Astrocyte (in vitro differentiated cells and primary cell): Measurements from ENCODE around the gene GXYLT2.

Experiments used
- EZH2 ChIP-seq: IDR thresholded peaks from 2 replicates; pipeline ENCODE4 v1.6.1; 2012; ENCODE audit warnings: mild to moderate bottlenecking, low read length, inconsistent platforms; ENCODE audit not compliant: insufficient read depth
- TF ChIP-seq, protein P1 (sequence below): IDR thresholded peaks from 2 replicates; pipeline ENCODE4 v1.5.1; 2011; ENCODE audit warnings: low read depth, mild to moderate bottlenecking, inconsistent platforms, low read length, moderate library complexity; ENCODE audit not compliant: insufficient read depth

DNA sequence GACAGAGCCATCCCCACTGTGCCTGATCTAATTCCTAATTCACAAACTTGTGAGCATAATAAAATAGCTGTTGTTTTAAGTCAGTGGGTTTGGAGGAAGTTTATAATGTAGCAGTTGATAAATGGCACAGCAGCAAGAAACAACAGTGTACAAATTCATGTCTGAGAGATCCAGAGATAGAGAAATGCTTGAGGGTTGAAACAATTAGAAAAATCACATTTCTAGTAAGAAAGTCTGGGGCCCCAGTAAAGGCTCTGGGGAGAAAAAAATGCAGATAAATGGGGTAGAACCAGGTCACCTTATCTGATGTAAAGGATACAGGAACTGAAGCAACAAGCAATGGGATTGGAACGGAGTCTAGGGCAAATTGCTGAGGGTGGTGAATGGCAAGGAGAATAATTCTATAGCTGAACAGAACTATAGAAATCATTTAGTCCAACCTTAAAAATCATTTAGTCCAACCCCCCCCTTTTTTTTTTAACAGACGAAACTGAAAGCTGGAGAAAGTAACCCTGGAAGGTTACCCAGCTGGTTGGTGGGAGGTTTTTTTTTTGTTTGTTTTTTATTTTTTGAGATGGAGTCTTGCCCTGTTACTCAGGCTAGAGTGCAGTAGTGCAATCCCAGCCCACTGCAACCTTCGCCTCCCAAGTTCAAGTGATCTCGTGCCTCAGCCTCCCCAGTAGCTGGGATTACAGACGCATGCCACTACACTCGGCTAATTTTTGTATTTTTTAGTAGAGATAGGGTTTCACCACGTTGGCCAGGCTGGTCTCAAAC lies 25.3 kb upstream of the GXYLT2 start:
- TF ChIP-seq, protein P1, sequence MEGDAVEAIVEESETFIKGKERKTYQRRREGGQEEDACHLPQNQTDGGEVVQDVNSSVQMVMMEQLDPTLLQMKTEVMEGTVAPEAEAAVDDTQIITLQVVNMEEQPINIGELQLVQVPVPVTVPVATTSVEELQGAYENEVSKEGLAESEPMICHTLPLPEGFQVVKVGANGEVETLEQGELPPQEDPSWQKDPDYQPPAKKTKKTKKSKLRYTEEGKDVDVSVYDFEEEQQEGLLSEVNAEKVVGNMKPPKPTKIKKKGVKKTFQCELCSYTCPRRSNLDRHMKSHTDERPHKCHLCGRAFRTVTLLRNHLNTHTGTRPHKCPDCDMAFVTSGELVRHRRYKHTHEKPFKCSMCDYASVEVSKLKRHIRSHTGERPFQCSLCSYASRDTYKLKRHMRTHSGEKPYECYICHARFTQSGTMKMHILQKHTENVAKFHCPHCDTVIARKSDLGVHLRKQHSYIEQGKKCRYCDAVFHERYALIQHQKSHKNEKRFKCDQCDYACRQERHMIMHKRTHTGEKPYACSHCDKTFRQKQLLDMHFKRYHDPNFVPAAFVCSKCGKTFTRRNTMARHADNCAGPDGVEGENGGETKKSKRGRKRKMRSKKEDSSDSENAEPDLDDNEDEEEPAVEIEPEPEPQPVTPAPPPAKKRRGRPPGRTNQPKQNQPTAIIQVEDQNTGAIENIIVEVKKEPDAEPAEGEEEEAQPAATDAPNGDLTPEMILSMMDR = no peak
- no peak for TF ChIP-seq EZH2
